NCI-H460 (cell line): ENCODE data around the gene CPA1. TPM values are rescaled to one million over a fixed set of nuclear protein-coding genes. Genes with fewer than 3 reads are reported as not detected.

Source experiments
- DNase-seq: peaks from one replicate; pipeline ENCODE4 v3.0.0-alpha.2; 2016; ENCODE audit warnings: low read depth; ENCODE audit errors: extremely low read depth
- total RNA-seq: library from RNA; depleted of rRNA; stranded (reverse); fragments of >200 nt; shearing (Covaris generic); gene quantifications from 2 replicates; pipeline ENCODE4 v1.2.3, GENCODE V29; 2014

CPA1 gene
- total RNA-seq, 1 experiment from 2014 or later = not detected

- DNase-seq = no peak
Observed at GRCh38 chr7:130353196-130353595, 27.1 kb upstream of the CPA1 start.

DNA sequence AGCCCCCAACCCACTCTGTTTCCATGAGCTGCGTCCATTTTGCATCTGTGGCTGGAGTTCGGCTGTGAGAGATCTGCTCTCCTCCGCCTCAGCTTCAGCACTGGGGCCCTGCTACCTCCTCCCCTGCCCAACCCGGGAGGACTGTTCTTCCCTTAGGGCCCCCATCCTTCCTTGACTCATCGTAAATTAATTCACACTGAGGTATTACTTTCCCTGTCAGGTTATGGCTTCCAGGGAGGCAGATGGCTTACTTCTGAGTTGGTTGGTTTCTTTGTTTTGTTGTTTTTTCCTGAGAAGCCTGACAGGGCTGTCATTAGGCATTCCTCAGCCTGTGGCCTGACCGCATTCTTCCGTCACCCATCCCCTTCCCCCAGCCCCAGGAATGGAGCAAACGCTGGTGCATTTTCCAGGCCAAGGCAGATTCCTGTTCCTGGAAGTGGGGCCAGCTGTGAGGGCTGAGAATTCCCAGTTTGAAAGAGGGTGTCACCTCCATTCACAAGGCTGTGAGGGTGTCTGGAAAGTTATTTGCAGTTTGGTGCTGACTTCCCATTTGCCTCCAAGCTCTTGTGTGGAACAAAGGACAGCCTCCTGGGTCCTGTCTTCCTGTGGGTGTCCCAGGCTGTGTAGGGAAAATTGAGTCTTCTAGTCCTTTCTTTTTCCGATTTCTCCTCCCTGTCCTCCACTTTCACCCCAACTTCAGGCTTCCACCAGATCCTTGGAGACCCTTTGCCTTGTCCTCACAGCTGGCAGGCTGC, 24.0 kb upstream of the CPA1 start:
- peak; percentile 98 for DNase-seq

DNA sequence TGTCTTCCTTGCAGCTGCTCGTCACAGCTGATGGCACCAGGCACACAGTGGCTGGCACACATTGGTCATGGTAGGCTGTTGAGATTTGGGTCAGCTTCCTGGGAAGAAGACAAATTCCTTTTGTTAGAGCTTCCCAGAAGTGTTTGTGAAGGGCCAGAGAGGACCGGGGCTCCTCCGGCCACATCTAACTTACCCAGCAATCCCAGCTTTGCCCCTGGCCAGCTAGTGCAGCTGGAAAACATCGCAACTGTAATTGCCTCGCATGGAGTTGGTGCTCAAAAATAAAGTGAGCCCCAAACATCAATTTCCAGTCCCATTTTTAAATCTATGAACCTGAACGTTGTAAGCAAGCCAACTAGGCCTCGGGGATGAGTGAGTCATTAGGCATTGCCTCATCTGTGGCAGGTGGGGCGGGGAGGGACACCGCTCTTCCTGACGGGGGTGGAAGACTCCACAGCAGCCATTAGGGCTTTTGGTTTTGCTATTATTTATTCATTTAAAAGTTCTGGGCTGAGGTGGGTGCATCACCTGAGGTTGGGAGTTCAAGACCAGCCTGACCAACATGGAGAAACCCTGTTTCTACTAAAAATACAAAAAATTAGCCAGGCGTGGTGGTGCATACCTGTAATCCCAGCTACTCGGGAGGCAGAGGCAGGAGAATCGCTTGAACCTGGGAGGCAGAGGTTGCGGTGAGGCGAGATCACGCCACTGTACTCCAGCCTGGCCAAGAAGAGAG, 23.2 kb upstream of the CPA1 start:
- DNase-seq = peak; percentile 80

DNA sequence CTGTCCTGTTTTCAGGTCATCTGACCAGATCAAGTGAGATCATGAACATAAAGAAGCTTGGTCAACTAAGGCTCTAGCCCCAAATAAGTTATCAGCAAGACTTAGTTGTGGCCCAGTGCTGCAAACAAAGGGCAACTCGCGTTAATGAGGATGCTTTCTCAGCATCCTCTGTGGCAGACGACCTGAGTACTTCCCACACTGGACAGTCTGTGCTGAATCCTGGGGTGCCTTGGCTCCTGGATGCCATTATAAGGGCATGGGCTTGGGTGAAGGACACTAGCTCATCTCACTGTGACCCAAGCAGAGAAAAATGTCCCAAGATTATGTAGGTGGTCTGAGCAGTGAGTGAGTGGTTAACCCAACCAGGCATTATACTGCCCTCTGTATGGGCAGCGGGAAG, 21.8 kb upstream of the CPA1 start:
- no peak for DNase-seq

DNA sequence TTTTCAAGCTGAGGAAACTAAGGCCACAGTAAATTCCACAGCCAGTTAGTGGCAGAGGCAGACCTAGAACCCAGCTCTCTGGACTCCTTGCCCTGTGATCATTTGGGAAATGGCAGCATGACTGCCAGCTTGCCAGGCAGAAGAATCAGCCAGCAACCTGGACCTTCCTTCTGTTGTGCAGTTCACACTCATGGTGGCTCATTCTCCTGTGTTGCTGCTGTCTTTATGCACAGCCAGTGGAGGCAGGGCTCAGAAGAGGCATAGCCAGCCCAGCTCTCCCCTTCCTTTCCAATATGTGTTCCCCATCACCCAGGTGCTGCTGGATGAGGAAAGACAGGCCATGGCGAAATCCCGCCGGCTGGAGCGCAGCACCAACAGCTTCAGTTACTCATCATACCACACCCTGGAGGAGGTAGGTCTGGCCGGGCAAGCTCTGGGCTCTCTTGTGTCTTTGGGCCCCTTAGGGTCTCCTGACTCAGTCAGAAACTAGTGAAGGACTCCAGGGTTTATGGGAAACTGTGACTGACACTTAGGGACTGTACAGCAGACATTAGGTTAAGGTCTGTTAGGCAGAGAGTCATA, 20.9 kb upstream of the CPA1 start:
- DNase-seq = no peak

DNA sequence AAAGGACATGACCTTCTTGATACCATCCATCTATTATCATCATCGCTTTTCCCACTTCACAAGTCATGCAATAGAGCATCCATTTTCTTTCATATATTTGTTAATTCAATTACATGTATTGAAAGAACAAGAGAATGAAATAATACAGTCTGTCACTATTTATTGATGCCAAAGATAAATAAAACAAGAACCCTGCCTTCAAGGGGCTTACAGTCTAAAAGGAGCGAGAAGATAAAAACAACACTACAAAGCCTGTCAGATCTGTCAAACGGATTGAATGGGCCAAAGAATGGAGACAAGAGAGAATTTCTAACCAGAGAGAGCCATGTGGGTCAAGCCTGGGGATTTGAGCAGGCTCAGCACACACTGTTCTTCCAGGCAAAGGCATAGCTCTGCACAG, 19.8 kb upstream of the CPA1 start:
- no peak for DNase-seq

GRCh38 chr7:130361681-130362080, 18.6 kb upstream of the CPA1 start:
- DNase-seq = no peak

GRCh38 chr7:130362251-130362816, 18.0 kb upstream of the CPA1 start:
- no peak for DNase-seq

DNA sequence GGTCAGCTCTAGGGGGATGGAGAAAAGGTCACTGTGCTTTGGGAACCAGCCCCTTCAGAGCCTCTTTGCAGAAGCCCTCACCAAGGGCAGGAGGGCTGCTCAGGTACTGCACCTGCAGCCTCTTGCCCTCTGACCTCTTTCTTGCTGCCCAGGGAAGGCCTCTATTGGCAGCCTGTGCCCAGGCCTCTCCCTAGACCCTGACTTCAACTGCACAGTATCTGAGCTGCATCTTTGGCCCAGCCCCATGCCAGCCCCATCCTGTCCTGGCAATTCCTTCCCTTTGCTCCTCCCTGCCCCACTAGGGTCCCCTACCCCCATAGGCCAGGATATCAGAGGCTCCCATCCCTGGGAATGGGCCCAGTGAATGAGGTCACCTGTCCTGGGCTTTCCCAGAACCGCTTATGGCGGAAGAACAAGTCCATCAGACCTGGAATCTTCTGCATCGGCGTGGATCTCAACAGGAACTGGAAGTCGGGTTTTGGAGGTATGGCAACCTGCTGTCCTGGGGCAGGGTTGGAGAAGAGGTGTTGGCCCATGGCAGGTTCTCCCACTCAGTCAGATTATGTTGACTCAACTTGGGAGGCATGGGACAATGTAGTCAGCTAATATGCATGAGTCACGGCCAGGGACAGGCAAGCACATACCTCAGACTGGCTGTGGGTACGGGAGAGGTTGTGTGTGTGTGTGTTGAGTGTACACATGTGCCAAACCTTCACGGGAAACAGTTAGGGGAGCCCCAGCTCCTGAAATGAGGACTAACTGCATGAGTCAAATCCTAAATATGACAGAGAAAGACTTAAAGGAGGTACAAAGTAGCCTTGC, 17.1 kb upstream of the CPA1 start:
- DNase-seq = peak; percentile 31

- DNase-seq = no peak
Observed at GRCh38 chr7:130364451-130364850, 15.8 kb upstream of the CPA1 start.

DNA sequence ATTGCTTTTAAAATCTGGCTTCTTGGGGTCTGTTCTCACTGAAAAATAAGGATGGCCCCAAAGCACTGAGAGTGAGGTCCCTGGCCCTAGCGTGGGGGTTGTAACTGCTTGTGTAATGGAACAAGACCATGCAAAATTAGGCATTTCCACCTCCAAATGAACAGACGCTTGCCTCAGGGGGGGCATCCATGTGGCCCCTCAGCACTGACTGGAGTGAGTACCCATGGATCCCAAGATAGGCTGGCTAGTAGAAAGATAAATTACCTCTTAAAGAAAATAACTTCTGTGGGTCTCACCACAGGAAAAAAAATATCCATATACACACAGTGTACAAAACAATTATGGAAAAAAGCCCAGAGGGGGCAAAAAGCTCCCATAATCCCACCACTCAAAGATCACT, 15.2 kb upstream of the CPA1 start:
- no peak for DNase-seq

- no peak for DNase-seq
Observed at GRCh38 chr7:130365511-130366441, 14.5 kb upstream of the CPA1 start.

DNA sequence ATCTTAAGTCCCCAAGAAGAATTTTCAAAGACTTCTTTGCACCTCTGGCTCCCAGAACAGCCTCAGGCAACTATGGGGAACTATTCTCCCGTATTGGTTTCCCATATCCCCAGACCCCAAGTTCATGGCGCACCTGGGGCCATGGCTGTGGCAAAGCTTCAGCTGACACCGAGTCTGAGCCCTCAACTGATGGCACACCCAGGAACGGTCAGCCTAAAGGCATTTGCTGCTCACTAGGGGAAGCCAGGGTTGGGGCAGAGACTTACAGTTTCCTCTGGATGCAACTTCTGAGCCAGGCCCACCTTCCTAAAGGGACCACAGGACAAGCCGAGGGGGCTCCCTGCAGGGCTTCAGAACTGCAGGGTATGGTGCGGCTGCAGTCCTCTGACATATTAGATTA, 13.7 kb upstream of the CPA1 start:
- DNase-seq = no peak

DNA sequence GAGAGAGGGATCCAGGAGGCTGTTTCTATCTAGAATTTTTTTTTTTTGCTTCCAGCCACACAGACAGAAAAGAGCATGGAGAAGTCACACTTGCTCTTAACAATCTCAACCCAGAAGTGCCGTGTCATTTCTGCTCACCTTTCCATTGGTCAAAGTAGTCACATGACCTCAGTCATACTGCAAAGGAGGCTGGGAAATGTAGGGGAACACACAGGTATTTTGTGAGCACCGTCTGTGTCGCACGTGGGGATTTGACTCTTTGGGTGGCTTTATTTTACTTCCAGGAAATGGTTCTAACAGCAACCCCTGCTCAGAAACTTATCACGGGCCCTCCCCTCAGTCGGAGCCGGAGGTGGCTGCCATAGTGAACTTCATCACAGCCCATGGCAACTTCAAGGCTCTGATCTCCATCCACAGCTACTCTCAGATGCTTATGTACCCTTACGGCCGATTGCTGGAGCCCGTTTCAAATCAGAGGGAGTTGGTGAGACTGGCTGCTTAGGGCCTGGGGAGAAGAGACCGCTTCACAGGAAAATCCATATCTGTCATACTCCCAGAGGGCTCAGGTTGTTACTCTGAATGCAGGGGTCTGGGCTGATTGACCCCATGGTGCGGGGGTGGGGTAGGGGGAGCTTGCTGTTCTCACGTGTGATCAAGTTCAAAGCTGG, 13.1 kb upstream of the CPA1 start:
- no peak for DNase-seq

DNA sequence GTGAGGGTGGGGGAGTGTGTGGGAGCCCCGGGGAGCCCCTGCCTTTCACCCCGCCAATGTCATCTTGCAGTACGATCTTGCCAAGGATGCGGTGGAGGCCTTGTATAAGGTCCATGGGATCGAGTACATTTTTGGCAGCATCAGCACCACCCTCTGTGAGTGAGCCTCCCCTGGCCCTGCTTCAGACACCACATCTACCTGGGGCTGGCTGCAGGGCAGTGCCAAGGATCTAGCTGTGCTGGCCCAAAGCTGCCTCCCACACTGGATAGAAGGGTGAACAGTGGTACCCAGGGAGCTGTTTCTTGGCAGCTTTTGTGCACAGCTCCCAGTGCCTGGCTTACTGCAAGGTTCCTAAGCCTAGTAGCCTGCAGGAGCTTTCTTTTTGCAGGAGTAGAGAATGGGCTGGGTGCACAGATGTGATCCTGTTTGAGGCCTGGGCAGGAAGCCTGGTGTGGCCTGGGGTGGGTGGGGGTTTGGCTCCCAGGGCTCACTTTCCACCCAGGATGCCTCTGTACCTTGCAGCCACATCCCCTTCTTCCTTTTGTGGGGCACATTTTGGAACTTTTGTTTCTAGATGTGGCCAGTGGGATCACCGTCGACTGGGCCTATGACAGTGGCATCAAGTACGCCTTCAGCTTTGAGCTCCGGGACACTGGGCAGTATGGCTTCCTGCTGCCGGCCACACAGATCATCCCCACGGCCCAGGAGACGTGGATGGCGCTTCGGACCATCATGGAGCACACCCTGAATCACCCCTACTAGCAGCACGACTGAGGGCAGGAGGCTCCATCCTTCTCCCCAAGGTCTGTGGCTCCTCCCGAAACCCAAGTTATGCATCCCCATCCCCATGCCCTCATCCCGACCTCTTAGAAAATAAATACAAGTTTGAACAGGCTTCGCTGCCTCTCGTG, 12.2 kb upstream of the CPA1 start:
- DNase-seq = no peak

GRCh38 chr7:130369110-130369711, 11.1 kb upstream of the CPA1 start:
- DNase-seq = no peak

DNA sequence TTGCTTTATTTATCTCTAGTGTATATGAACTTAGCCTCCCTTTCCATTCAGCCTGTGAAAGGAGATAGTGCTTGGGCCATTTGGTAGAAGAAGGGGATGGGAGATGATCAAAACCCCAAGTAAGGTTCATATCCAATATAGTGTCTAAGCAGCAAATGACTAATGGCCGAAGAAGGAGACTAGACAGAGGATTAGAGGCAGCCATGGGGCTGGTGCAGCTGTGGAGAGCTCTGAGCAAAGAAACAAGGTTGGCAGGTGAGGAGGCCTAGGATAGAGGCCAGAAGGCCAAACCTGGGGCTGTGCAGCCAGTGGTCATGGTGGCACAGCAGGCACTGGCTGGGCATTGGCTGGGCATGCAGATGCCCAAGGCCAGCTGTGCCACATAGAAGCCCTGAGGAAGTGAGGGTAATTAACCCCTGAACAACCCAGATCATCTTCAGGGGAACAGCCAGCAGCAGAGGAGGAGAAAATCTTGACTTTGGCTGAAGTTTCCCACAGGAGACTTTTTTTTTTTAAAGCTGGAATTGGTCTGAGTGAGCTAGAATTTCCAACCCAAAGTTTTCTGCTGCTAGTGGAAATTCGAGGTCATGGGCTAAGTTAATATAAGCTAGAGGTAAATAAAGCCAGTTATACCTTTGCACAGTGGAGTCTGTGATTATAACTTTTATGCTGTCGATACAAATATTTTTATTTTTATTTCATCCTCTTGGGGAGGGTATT, 10.3 kb upstream of the CPA1 start:
- DNase-seq = no peak
